ENCODE data around the gene GLIPR1.

GLIPR1 gene

GRCh38 chr12:75529316-75529715 is 48.8 kb downstream of the GLIPR1 start:
- no peak overlapping the region for H3K4me3 ChIP-seq (ENCODE audit: low read depth, low read length)
- DNase-seq (ENCODE audit: low read depth): no peak
- no peak for TF ChIP-seq CTCF (IDR thresholded peaks at IDR 0.05; ENCODE audit: low read depth, low read length, missing control alignments)

GRCh38 chr12:75529826-75530225 is 49.3 kb downstream of the GLIPR1 start:
- no peak for DNase-seq (ENCODE audit: low read depth)
- no peak overlapping the region for H3K4me3 ChIP-seq (ENCODE audit: low read depth, low read length)
- no peak for TF ChIP-seq CTCF (IDR thresholded peaks at IDR 0.05; ENCODE audit: low read depth, low read length, missing control alignments)

- no peak for DNase-seq (ENCODE audit: low read depth)
- TF ChIP-seq CTCF (IDR thresholded peaks at IDR 0.05; ENCODE audit: low read depth, low read length, missing control alignments): no peak
- no peak overlapping the region for H3K4me3 ChIP-seq (ENCODE audit: low read depth, low read length)
Measured at GRCh38 chr12:75533239-75533638, 52.7 kb downstream of the GLIPR1 start.

- no peak for DNase-seq (ENCODE audit: low read depth)
- TF ChIP-seq CTCF (IDR thresholded peaks at IDR 0.05; ENCODE audit: low read depth, low read length, missing control alignments): no peak
- no peak overlapping the region for H3K4me3 ChIP-seq (ENCODE audit: low read depth, low read length)
Measured at GRCh38 chr12:75539889-75540288, 59.3 kb downstream of the GLIPR1 start.

GRCh38 chr12:75542942-75543341 is 62.4 kb downstream of the GLIPR1 start:
- TF ChIP-seq CTCF (IDR thresholded peaks at IDR 0.05; ENCODE audit: low read depth, low read length, missing control alignments): no peak
- no peak for DNase-seq (ENCODE audit: low read depth)
- H3K4me3 ChIP-seq (ENCODE audit: low read depth, low read length): no peak overlapping the region

GRCh38 chr12:75543529-75543928 is 63.0 kb downstream of the GLIPR1 start:
- H3K4me3 ChIP-seq (ENCODE audit: low read depth, low read length): no peak overlapping the region
- no peak for DNase-seq (ENCODE audit: low read depth)
- TF ChIP-seq CTCF (IDR thresholded peaks at IDR 0.05; ENCODE audit: low read depth, low read length, missing control alignments): no peak

- no peak for TF ChIP-seq CTCF (IDR thresholded peaks at IDR 0.05; ENCODE audit: low read depth, low read length, missing control alignments)
- no peak overlapping the region for H3K4me3 ChIP-seq (ENCODE audit: low read depth, low read length)
- no peak for DNase-seq (ENCODE audit: low read depth)
Measured at GRCh38 chr12:75545636-75546035, 65.1 kb downstream of the GLIPR1 start.

Measured in GM12864 (cell line).